AG04449 (cell line): ENCODE results near the gene ZNF679.
"Not testable (repeated sequence)": the region's sequence is repeated elsewhere in the genome, so short reads cannot be mapped to it uniquely, and the experiment has no call there.

Experiments used
- CTCF ChIA-PET: fragments of 350-600 bp; formaldehyde crosslinking; extraction: SDS; loops from one replicate; lab custom pipeline; 2021; ENCODE audit warnings: antibody characterized with exemption; lab: Yijun Ruan, JAX
- POLR2A ChIA-PET: fragments of 400-600, 350-600 bp; formaldehyde crosslinking; extraction: SDS; loops from one replicate; lab custom pipeline; 2020; ENCODE audit warnings: antibody characterized with exemption, inconsistent platforms; lab: Yijun Ruan, JAX
- DNase-seq: peaks from one replicate; pipeline ENCODE4 v3.0.0-alpha.2; 2010; ENCODE audit warnings: low read depth, low spot score
- H3K4me3 ChIP-seq: 2 replicates; pipeline ENCODE4 v1.5.1; 2011; ENCODE audit warnings: low read depth, mild to moderate bottlenecking, control low read depth, low read length
- CTCF ChIP-seq: IDR thresholded peaks from one replicate; pipeline ENCODE4 v1.5.1; 2011; ENCODE audit warnings: mild to moderate bottlenecking, moderate library complexity, low read length, control low read depth, inconsistent platforms; ENCODE audit not compliant: insufficient read depth; ENCODE audit errors: missing control alignments

ZNF679 gene

GRCh38 chr7:64184376-64184775, 43.9 kb upstream of the ZNF679 start:
- no peak for DNase-seq
- no peak for TF ChIP-seq CTCF
- ChIA-PET CTCF (no interaction called here), POLR2A (no interaction called here)
- H3K4me3 ChIP-seq = no peak overlapping the region

- TF ChIP-seq CTCF = no peak
- ChIA-PET CTCF (no interaction called here), POLR2A (no interaction called here)
- no peak overlapping the region for H3K4me3 ChIP-seq
- no peak for DNase-seq
These were observed 40.9 kb upstream of the ZNF679 start for GRCh38 chr7:64187408-64187807.

GRCh38 chr7:64192148-64192704, 36.0 kb upstream of the ZNF679 start:
- H3K4me3 ChIP-seq = no peak overlapping the region
- CTCF ChIA-PET = no interaction called here
- DNase-seq = no peak
- POLR2A ChIA-PET = no interaction called here
- no peak for TF ChIP-seq CTCF

- no peak for TF ChIP-seq CTCF
- ChIA-PET CTCF (no interaction called here), POLR2A (no interaction called here)
- no peak for DNase-seq
- H3K4me3 ChIP-seq = no peak overlapping the region
These were observed 35.5 kb upstream of the ZNF679 start for GRCh38 chr7:64192775-64193174.

GRCh38 chr7:64206903-64207302, 21.4 kb upstream of the ZNF679 start, which contains the start of gene ZNF735:
Gene ZNF735 (plus strand): TSS chr7:64207203. CDS start chr7:64207203, 0 bp downstream.
- POLR2A ChIA-PET = no interaction called here
- H3K4me3 ChIP-seq = no peak within 1 kb of the TSS
- DNase-seq = no peak
- CTCF ChIA-PET = no interaction called here
- no peak for TF ChIP-seq CTCF

GRCh38 chr7:64219710-64220298, 8.5 kb upstream of the ZNF679 start:
- CTCF ChIA-PET, POLR2A ChIA-PET, H3K4me3 ChIP-seq, DNase-seq: not testable (repeated sequence)

- POLR2A ChIA-PET = no interaction called here
- CTCF ChIA-PET = no interaction called here
These were observed 4.9 kb upstream of the ZNF679 start for GRCh38 chr7:64223366-64223765.

More at GRCh38 chr7:64223366-64223765, 4.9 kb upstream of the ZNF679 start:
- H3K4me3 ChIP-seq = no peak overlapping the region
- no peak for DNase-seq
- TF ChIP-seq CTCF = no peak
